Psoas muscle (tissue), 8 donors: ENCODE measurements around the gene PDCD4. TPM values are rescaled to one million over a fixed set of nuclear protein-coding genes. Genes with fewer than 3 reads are reported as not detected.

ENCODE experiments used
- ATAC-seq, 4 donors: fragments of 200-7000 bp; cut with Tn5 transposase; one replicate each; pipeline ENCODE4 v1.9.1; 2020; ENCODE audit warnings: moderate library complexity in 3 of 4, mild to moderate bottlenecking in 2 of 4
- DNase-seq, 2 donors: peaks; one replicate each; pipeline ENCODE4 v3.0.0-alpha.2; 2020
- H3K27ac ChIP-seq: fragments of 200-600 bp; one replicate; pipeline ENCODE4 v1.8.0; 2022
- H3K27me3 ChIP-seq, 3 donors: fragments of 200-600 bp in 1 of 3; one replicate each; pipeline versions ENCODE4 v1.6.1 to v1.8.0; 2013 to 2022; ENCODE audit warnings: low read length in 2 of 3, mild to moderate bottlenecking in 2 of 3, moderate library complexity in 1 of 3; ENCODE audit not compliant: insufficient read depth in 3 of 3
- H3K36me3 ChIP-seq, 2 donors: fragments of 200-600 bp in 1 of 2; one replicate each; pipeline versions ENCODE4 v1.6.1 to v1.8.0; 2013 to 2022; ENCODE audit warnings: low read depth in 1 of 2, mild to moderate bottlenecking in 1 of 2, moderate library complexity in 1 of 2; ENCODE audit not compliant: insufficient read depth in 1 of 2
- H3K4me1 ChIP-seq: fragments of 200-600 bp; one replicate; pipeline ENCODE4 v1.8.0; 2022
- H3K4me3 ChIP-seq: fragments of 200-600 bp; one replicate; pipeline ENCODE4 v1.8.0; 2022; ENCODE audit warnings: mild to moderate bottlenecking
- H3K9me3 ChIP-seq: fragments of 200-600 bp; one replicate; pipeline ENCODE4 v1.8.0; 2022
- CTCF ChIP-seq: fragments of 200-600 bp; IDR thresholded peaks from one replicate; pipeline ENCODE4 v1.8.0; 2022; ENCODE audit warnings: antibody characterized with exemption
- WGBS, 3 donors: extraction: QIAGEN DNeasy Blood & Tissue Kit; methylation state at CpG; one replicate each; pipeline versions ENCODE4 v1.1.6 to v1.1.7; 2013; 5-methylcytosine and 5-hydroxymethylcytosine counted together
- intact Hi-C, 2 donors: fragments of 100-400 bp; cut with DNase I; formaldehyde crosslinking; loops; one replicate each; pipeline versions ENCODE4 v1.11.0 to v1.14.2; 2022
- polyA plus RNA-seq, 3 donors: library from polyadenylated mRNA; stranded (reverse); fragments of 200-250 nt; gene quantifications; one replicate each; pipeline ENCODE4 v1.2.3, GENCODE V29; 2013
- total RNA-seq, 4 donors: library from RNA; stranded (reverse); fragmentation: NEBNext Ultra II Directional in 2 of 4; extraction: Animal tissue kit (Norgen Biotek cat#: 25700) in 2 of 4; gene quantifications; one replicate each; pipeline versions ENCODE4 v1.2.1 to v1.2.4, GENCODE V29; 2021 to 2023
- donor health status: healthy with polysubstance abuse.
- donor health status: DM: no; HTN: no; CAD: no; lungs with moderate emphysema.
- donor health status: Bipolar disorder and iron deficiency.
- donor health status: healthy.
- donor health status: DM: yes; HTN: yes; CAD: no.
- donor health status: DM: no; HTN: no; CAD: no.
- donor health status: DM: no; HTN: no; CAD: no.
- donor health status: DM: yes; HTN: yes; CAD: no.

Gene PDCD4
- total and polyA plus RNA-seq, 7 donors: 7.6 to 19.7 (median 11.3) TPM

GRCh38 chr10:110829721-110830410 is 41.9 kb upstream of the PDCD4 start:
- no peak for DNase-seq
- H3K4me3 ChIP-seq: no peak overlapping the region
- intact Hi-C loops: loop anchor here in 1 of 2 donors (5.0 kb wide), 1 partner anchor 42 kb away; the partner anchor contains the start of gene PDCD4
- no peak for TF ChIP-seq CTCF
- no peak for ATAC-seq
- H3K4me1 ChIP-seq: peaks cover 48% of the 10 kb centered on the region
- no peak overlapping the region for H3K27ac ChIP-seq
- H3K27me3 ChIP-seq: no peaks in the 10 kb centered on the region
- H3K36me3 ChIP-seq: peaks cover 0 to 45% of the 10 kb centered on the region in 2 donors
- WGBS, 3 donors: 83 to 96% (median 89%) methylated on average over 11 of the region's 11 CpGs
- H3K9me3 ChIP-seq: no peaks in the 10 kb centered on the region

GRCh38 chr10:110833234-110833940 is 38.3 kb upstream of the PDCD4 start:
- H3K9me3 ChIP-seq: no peaks in the 10 kb centered on the region
- H3K4me3 ChIP-seq: no peak overlapping the region
- WGBS, 3 donors: 75 to 84% (median 80%) methylated on average over 13 of the region's 13 CpGs
- peak; percentile 4 to 37 (median 16) for ATAC-seq
- H3K36me3 ChIP-seq: peaks cover 0 to 49% of the 10 kb centered on the region in 2 donors
- no peaks in the 10 kb centered on the region for H3K27me3 ChIP-seq
- H3K27ac ChIP-seq: peak overlapping the region; percentile 69
- peaks cover 40% of the 10 kb centered on the region for H3K4me1 ChIP-seq
- no peak for DNase-seq
- intact Hi-C loops: no loop called here
- no peak for TF ChIP-seq CTCF

GRCh38 chr10:110833941-110834628 is 37.6 kb upstream of the PDCD4 start:
- intact Hi-C loops: no loop called here
- no peaks in the 10 kb centered on the region for H3K9me3 ChIP-seq
- no peaks in the 10 kb centered on the region for H3K27me3 ChIP-seq
- peaks cover 40% of the 10 kb centered on the region for H3K4me1 ChIP-seq
- 45 to 73% (median 68%) methylated on average over 14 of the region's 14 CpGs for WGBS, 3 donors
- no peak for TF ChIP-seq CTCF
- H3K27ac ChIP-seq: peak overlapping the region; percentile 69
- peaks cover 0 to 51% of the 10 kb centered on the region in 2 donors for H3K36me3 ChIP-seq
- no peak for DNase-seq
- ATAC-seq: peak; percentile 24 to 82 (median 50)
- H3K4me3 ChIP-seq: no peak overlapping the region

GRCh38 chr10:110834629-110835301 is 37.0 kb upstream of the PDCD4 start:
- 34 to 50% (median 37%) methylated on average over 6 of the region's 6 CpGs for WGBS, 3 donors
- no peaks in the 10 kb centered on the region for H3K27me3 ChIP-seq
- peaks cover 0 to 47% of the 10 kb centered on the region in 2 donors for H3K36me3 ChIP-seq
- intact Hi-C loops: no loop called here
- DNase-seq (no peak), ATAC-seq (peak; percentile 21 to 38 (median 31))
- H3K4me1 ChIP-seq: peaks cover 40% of the 10 kb centered on the region
- no peak overlapping the region for H3K4me3 ChIP-seq
- no peak for TF ChIP-seq CTCF
- H3K9me3 ChIP-seq: no peaks in the 10 kb centered on the region
- H3K27ac ChIP-seq: peak overlapping the region; percentile 69
